Measurements from ENCODE around the gene ILKAP. TPM values are rescaled to one million over a fixed set of nuclear protein-coding genes. Genes with fewer than 3 reads are reported as not detected.

Gene ILKAP
- total RNA-seq (2014; rRNA removed; shearing (Covaris generic)), result 19.1 and 44.3 TPM in 2 replicates
- 33.3 and 39.9 TPM in 2 replicates for polyA plus RNA-seq (2015; cell fraction: cytosol; rRNA removed)
- 76.6 and 79.6 TPM in 2 replicates for polyA plus RNA-seq (2015; cell fraction: nucleus; rRNA removed)

GRCh38 chr2:238203094-238203972 lies at the start of gene ILKAP:
ILKAP (minus strand) TSS chr2:238203695; CDS start chr2:238203553, 142 bp downstream.
- peak; percentile 55 for DNase-seq (ENCODE audit: low read depth)

- no peak for DNase-seq (ENCODE audit: low read depth)
Observed at GRCh38 chr2:238252766-238253630, 49.5 kb upstream of the ILKAP start.

GRCh38 chr2:238251986-238252385 lies 48.5 kb upstream of the ILKAP start:
- DNase-seq (ENCODE audit: low read depth), result no peak

- DNase-seq (ENCODE audit: low read depth), result no peak
Observed at GRCh38 chr2:238251331-238251730, 47.8 kb upstream of the ILKAP start.

GRCh38 chr2:238250896-238251295 lies 47.4 kb upstream of the ILKAP start:
- no peak for DNase-seq (ENCODE audit: low read depth)

- no peak for DNase-seq (ENCODE audit: low read depth)
Observed at GRCh38 chr2:238247841-238248453, 44.5 kb upstream of the ILKAP start.

- no peak for DNase-seq (ENCODE audit: low read depth)
Observed at GRCh38 chr2:238247002-238247822, 43.7 kb upstream of the ILKAP start.

- DNase-seq (ENCODE audit: low read depth), result no peak
Observed at GRCh38 chr2:238244151-238244550, 40.7 kb upstream of the ILKAP start.

GRCh38 chr2:238243496-238244076 lies 40.1 kb upstream of the ILKAP start:
- DNase-seq (ENCODE audit: low read depth), result no peak

GRCh38 chr2:238242731-238243495 lies 39.4 kb upstream of the ILKAP start:
- DNase-seq (ENCODE audit: low read depth), result no peak

- no peak for DNase-seq (ENCODE audit: low read depth)
Observed at GRCh38 chr2:238241970-238242369, 38.5 kb upstream of the ILKAP start.

- no peak for DNase-seq (ENCODE audit: low read depth)
Observed at GRCh38 chr2:238240757-238241711, 37.5 kb upstream of the ILKAP start.

- peak; percentile 85 for DNase-seq (ENCODE audit: low read depth)
Observed at GRCh38 chr2:238239863-238240756, 36.6 kb upstream of the ILKAP start, which contains the start of gene HES6. HES6 (minus strand) TSS chr2:238240038; CDS start chr2:238239905, 133 bp downstream.

GRCh38 chr2:238239543-238239862 lies 36.0 kb upstream of the ILKAP start:
- no peak for DNase-seq (ENCODE audit: low read depth)

GRCh38 chr2:238238766-238239542 lies 35.5 kb upstream of the ILKAP start:
- DNase-seq (ENCODE audit: low read depth), result no peak

- DNase-seq (ENCODE audit: low read depth), result no peak
Observed at GRCh38 chr2:238238311-238238765, 34.8 kb upstream of the ILKAP start.
